HG02798 (cell line): Measurements from ENCODE around the gene MSH5.
"Not testable (repeated sequence)": the region's sequence is repeated elsewhere in the genome, so short reads cannot be mapped to it uniquely, and the experiment has no call there.

ENCODE experiments used
- ATAC-seq: cut with Tn5 transposase; IDR thresholded peaks from one replicate; pipeline ENCODE4 v1.9.1; 2021; ENCODE audit warnings: mild to moderate bottlenecking; ENCODE audit not compliant: unreplicated experiment, poor library complexity

Gene MSH5

DNA sequence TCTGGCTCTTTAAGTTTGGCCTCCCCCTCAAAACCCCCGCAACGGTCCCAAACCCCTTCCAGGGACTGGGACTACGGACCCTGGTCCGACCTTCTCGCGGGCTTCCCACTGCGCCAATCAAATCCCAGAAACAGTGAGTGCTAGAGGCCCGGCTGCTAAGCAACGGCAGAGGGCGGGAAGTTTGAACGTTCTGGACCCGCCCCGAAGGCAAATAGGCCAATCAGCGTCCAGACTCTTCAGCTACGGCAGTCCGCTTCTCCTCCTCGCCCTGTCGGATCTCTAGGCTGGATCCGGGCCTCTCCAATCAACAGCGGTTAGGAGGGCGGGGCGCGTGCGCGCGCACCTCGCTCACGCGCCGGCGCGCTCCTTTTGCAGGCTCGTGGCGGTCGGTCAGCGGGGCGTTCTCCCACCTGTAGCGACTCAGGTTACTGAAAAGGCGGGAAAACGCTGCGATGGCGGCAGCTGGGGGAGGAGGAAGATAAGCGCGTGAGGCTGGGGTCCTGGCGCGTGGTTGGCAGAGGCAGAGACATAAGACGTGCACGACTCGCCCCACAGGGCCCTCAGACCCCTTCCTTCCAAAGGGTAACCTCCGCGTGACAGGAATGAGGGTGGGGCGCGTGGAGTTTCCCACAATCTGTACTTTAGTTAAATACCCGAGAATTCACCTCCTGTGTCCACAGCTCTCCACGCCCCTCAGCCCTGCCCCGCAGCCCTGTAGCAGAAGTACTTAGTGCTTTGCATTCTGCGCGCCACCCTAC is at the start of gene MSH5:
MSH5 (plus strand) TSS at position 367 of the 758 bp plus-strand sequence. CDS start 462 bp downstream, outside the sequence.
- ATAC-seq = peak; percentile 88

GRCh38 chr6:31690231-31691077 is 49.4 kb upstream of the MSH5 start:
- no peak for ATAC-seq

GRCh38 chr6:31691078-31691463 is 48.7 kb upstream of the MSH5 start:
- ATAC-seq = no peak

DNA sequence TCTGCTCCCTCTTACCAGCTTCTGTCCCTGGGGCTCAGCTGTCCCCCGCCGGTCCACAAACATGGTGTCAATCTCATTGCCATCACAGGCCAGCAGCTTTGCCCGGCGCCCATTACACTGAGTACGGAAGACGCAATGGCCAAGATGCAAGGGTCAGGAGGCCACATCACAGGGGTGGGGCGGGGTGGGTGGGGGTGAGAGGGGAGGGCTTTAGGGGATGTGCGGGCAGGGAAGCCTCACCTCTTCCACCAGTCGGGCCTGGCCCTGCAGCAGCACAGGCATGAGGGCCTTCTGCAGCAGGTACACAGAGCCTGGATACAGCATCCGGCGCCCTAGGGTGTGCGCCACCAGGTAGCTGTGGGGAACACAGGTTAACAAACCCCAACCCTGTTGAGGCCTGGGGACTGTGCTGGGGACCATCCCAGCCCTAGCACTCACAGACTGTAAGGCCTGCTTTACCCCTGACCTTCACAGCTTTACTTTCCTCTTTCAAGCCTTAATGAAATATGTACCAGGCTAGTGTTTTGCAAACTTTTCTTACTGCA is 48.2 kb upstream of the MSH5 start:
- ATAC-seq = no peak

DNA sequence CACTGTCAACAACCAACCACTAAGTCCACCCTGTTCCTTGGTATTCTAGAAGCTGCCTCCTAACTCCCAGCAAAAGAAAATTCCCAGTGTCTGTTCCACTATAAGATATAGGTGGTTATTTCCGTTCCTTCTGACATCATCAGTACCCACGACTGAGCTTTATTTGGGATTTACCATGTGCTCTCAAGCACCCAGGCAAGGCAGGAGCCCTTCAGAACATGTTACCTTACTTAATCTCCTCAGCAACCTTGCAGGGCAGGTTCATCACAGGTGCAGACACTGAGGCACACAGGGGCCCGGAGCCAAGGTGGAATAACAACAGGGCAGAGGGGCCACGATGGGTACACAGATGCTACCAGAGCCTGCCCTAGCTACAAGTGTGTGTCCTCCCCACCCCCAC is 47.5 kb upstream of the MSH5 start:
- no peak for ATAC-seq

GRCh38 chr6:31692886-31693285 is 46.9 kb upstream of the MSH5 start:
- no peak for ATAC-seq

DNA sequence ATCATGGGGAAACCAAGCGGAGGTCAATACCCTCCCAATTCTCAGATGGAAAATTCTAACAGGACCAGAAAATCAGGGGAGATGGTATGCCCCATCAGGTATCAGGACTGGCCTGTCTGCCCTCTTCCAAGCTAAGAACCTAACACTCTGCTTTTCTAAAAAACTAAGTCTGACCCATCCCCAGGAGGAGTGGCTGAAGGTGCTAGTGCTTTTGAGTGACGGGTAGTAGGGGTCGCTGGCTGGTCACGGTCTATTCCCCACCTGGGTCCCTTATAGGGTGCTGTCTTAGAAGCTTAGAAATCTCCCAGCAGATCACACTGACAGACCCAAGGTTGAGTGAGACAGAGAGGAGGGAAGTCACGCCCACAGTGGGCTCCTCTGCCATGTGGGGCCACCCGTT is 46.3 kb upstream of the MSH5 start:
- no peak for ATAC-seq

DNA sequence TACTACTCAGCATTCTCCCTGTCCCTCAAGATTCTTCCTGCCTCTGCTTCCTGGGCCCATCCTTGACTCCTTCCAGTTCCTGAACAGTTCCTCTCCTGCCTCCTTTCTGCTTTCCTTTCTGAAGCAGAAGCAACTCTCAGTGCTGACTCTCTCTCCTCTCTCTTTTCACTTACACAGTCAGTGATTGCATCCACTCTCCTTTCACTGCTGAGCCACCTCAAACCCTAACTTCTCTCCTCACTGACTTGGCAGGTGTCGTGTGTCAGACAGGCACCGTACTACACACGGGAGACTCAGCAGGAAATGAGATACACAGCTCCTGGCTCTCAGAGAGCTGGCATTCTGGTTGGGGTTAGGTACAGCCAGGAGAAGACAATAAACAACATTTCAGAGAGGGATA is 42.2 kb upstream of the MSH5 start:
- ATAC-seq = no peak

DNA sequence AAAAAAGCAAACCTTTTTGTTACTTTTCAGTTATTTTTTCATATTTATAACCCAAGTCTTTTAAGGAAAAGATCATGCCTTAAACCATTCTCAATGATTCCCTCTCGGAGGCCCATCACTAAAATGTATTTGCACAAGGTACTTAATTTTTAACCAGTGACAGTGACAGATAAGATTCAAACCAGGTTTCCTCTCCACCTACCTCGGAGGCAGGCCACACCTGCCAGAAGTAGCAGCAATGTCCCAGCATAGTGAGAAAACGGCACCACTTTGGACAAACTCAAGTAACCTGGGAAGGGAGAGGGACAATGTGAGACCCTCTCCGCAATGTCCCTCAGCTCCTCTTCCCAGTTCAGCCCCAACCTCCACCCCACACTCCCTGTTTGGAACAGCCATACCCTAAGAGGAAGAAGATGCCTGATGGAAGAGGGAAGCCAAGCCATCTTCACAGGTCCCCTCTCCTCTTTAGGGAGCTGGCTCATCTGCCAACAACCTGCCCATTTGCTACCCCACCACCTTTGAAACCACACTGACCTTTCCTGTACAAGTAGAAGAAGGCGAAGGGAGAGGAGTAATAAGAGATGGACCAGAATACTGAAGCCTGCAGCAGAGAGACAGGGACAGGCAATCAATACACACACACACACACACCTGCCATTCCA is 38.9 kb upstream of the MSH5 start:
- no peak for ATAC-seq

DNA sequence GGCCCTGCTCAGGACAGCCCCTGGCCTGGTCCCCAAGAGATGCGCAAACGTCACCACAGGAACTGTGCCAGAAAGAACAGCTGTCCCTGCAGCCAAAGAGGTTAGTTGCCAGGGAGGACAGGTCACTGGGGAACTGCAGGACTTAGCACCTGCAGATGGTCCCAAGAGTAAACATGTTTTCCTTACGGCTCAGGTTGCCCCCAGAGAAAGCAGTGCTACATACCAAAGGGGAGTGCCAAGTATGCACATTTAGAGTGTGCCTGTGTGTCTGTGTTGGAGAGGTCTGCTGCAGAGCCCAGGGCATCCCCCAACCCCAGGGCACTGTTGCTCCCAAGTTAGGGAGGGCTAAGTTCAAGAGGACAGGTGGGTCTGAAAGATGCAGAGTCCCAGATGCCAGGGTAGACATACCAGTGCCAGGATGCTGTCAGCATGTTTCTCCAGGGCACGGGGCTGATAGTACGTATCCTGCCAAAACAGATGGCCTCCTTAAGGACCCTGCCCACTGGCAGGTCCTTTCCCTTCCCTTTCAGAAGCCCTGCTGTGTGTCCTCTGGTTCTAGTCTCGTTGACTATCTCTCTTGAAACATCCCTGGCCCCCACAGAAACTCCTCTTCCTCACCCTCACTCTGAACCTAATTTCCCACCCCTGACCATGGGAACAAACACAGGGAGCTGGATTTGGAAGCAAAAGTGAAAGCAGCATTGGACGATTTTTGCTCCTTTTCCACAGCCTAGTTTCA is 38.0 kb upstream of the MSH5 start:
- no peak for ATAC-seq

DNA sequence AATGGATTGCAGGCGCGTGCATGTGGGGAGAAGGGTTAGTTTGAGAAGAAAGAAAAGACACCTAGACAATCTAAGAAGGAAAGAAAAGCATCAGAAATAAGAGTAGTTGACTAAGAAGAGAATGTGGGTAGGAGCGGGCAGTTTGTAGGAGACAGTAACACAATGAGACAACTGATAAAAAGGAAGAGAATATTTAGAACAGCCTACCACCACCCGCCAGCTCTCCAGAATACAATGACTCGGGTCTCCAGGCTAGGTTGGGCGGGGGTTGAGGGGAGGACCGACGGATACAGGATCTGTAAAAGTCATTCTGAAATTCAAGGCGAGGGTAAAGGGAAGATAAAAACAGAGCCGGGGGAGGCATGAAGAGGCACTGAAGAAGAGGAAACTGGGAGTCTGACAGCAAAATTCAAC is 37.4 kb upstream of the MSH5 start:
- ATAC-seq = no peak

DNA sequence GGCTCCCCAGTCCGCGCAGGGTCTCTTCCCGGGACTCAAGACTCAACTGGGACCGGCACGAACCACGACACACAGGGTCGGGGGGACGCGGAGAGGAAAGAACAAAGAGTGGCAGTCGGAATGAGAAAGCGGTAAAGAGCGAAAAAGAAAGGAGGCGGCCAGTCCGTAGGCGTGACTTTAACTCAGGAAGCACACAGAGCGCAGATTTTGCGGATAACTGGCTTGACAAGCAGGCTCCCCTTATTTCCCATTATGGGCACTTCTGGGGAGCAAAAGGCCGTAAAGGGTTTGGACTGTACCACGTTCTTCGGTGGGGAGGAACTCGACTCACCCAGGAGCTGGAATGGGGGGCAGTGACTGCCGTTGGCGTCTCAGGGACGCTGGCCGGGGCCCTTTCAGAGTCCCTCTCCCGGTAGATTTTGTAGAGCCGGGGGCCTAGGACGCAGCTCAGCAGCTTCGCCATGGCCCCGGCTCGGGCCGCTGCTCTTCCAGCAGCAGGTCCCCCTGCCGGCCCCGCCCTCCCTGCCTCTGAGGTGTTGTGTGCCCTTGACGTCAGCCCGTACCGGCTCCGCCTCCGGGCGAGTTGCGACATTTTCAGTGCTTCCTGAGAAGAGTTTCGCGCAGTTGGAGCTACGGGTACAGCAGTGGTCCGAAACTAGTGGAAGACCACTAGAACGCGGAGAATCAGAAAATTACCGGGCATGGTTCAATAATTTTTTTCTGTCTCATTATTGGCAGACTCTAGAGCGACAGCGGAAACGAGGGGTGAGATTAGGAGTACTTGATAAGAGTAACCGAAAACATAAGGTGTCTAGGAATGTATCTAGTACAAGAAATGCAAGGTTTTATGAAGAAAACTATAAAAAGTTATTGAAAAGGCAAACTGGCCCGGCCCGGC is 36.7 kb upstream of the MSH5 start, which contains the start of gene ABHD16A:
ABHD16A (minus strand) TSS at position 506 of the 898 bp plus-strand sequence; CDS start at position 463, 43 bp downstream.
- ATAC-seq = peak; percentile 93

- ATAC-seq = no peak
Measured at GRCh38 chr6:31705931-31706330, 33.9 kb upstream of the MSH5 start.

- ATAC-seq = no peak
Measured at GRCh38 chr6:31706599-31706998, 33.2 kb upstream of the MSH5 start, which contains the start of gene LY6G6F. Gene LY6G6F (plus strand): TSS chr6:31706866. CDS start chr6:31706907, 41 bp downstream.

DNA sequence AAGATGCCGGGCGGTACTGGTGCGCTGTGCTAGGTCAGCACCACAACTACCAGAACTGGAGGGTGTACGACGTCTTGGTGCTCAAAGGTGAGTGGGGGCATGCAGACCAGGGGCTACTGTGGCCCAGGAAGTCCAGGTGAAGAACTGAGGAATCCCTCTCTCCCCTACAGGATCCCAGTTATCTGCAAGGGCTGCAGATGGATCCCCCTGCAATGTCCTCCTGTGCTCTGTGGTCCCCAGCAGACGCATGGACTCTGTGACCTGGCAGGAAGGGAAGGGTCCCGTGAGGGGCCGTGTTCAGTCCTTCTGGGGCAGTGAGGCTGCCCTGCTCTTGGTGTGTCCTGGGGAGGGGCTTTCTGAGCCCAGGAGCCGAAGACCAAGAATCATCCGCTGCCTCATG is 32.1 kb upstream of the MSH5 start:
- ATAC-seq = no peak

GRCh38 chr6:31708224-31708623 is 31.6 kb upstream of the MSH5 start:
- no peak for ATAC-seq

DNA sequence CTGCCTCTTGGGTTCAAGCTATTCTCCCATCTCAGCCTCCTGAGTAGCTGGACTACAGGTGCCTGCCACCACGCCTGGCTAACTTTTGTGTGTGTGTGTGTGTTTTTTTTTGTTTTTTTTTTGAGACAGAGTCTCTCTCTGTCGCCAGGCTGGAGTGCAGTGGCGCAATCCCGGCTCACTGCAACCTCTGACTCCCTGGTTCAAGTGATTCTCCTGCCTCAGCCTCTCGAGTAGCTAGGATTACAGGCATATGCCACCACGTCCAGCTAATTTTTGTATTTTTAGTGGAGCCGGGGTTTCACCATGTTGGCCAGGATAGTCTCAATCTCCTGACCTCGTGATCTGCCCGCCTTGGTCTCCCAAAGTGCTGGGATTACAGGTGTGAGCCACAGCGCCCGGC is 30.6 kb upstream of the MSH5 start:
- not testable (repeated sequence) for ATAC-seq

- ATAC-seq = no peak
Measured at GRCh38 chr6:31710523-31711219, 29.1 kb upstream of the MSH5 start.
